Measurements from ENCODE around the gene MAP3K5. TPM values are rescaled to one million over a fixed set of nuclear protein-coding genes. Genes with fewer than 3 reads are reported as not detected.

MAP3K5 gene
- total RNA-seq, 1 donor from 2014 or later: 31.2 TPM

- H3K4me3 ChIP-seq: no peak overlapping the region
- peaks cover 37% of the 10 kb centered on the region for H3K4me1 ChIP-seq
- intact Hi-C loops (cut with DNase I): no loop called here
- no peaks in the 10 kb centered on the region for H3K36me3 ChIP-seq
- no peaks in the 10 kb centered on the region for H3K9me3 ChIP-seq
- no peak for DNase-seq (ENCODE audit: extremely low spot score in 2 of 2)
- no peak overlapping the region for H3K27ac ChIP-seq
- TF ChIP-seq POLR2A (IDR thresholded peaks at IDR 0.05) (no peak), POLR2AphosphoS5 (IDR thresholded peaks at IDR 0.05; ENCODE audit: insufficient read depth in 1 of 2, low read depth in 1 of 2) (no peak)
- TF ChIP-seq, protein P1, sequence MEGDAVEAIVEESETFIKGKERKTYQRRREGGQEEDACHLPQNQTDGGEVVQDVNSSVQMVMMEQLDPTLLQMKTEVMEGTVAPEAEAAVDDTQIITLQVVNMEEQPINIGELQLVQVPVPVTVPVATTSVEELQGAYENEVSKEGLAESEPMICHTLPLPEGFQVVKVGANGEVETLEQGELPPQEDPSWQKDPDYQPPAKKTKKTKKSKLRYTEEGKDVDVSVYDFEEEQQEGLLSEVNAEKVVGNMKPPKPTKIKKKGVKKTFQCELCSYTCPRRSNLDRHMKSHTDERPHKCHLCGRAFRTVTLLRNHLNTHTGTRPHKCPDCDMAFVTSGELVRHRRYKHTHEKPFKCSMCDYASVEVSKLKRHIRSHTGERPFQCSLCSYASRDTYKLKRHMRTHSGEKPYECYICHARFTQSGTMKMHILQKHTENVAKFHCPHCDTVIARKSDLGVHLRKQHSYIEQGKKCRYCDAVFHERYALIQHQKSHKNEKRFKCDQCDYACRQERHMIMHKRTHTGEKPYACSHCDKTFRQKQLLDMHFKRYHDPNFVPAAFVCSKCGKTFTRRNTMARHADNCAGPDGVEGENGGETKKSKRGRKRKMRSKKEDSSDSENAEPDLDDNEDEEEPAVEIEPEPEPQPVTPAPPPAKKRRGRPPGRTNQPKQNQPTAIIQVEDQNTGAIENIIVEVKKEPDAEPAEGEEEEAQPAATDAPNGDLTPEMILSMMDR (IDR thresholded peaks at IDR 0.05): no peak
- no peaks in the 10 kb centered on the region for H3K27me3 ChIP-seq
These were observed 40.7 kb downstream of the MAP3K5 start for GRCh38 chr6:136751522-136751956.

DNA sequence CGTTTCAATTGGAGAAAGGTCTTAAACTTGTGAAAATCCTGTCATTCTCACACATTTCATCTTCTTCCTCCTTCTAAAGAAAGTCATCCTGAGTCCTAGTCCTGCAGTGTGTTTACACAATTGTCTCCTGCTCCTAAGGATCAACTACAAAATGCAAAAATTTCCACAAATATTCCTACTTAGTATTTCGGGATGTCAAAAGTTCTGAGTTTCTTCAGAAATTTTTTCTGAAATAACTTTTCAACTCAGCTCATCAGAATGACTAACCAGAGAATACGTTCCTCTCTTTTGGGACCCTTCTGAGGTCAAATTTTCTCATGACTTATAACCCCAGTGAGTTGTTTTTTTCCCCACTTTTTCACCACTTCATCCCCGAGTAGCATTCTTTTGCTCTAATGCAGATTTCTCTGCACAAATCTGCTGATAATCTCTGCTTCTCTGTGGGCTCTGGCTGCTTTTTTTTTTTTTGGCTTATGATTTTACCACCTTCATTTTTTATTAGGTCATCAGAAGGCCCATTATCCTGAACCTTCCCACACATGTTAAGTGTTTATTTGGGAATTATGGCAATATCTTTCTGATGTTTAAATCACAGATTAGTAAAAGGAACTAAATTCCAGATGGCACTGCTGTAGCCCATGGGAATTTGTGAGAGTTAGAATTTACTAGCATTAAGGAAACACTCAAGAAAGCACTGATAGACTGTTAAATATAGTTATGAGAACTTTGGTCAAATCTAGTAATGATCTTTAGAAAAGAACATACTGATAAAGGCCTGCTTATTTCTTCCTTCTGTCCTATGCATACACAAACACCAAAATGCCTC is 41.4 kb downstream of the MAP3K5 start:
- Histone ChIP-seq H3K9me3 (no peaks in the 10 kb centered on the region), H3K36me3 (no peaks in the 10 kb centered on the region), H3K27me3 (no peaks in the 10 kb centered on the region), H3K27ac (no peak overlapping the region), H3K4me1 (peaks cover 37% of the 10 kb centered on the region), H3K4me3 (no peak overlapping the region)
- TF ChIP-seq POLR2AphosphoS5 (IDR thresholded peaks at IDR 0.05; ENCODE audit: insufficient read depth in 1 of 2, low read depth in 1 of 2): no peak
- no peak for TF ChIP-seq POLR2A (IDR thresholded peaks at IDR 0.05)
- TF ChIP-seq, protein P1 (IDR thresholded peaks at IDR 0.05): no peak
- intact Hi-C loops (cut with DNase I): no loop called here
- DNase-seq (ENCODE audit: extremely low spot score in 2 of 2): no peak

- no peak for TF ChIP-seq POLR2AphosphoS5 (IDR thresholded peaks at IDR 0.05; ENCODE audit: insufficient read depth in 1 of 2, low read depth in 1 of 2)
- TF ChIP-seq POLR2A (IDR thresholded peaks at IDR 0.05): no peak
- TF ChIP-seq, protein P1 (IDR thresholded peaks at IDR 0.05): no peak
- peaks cover 47% of the 10 kb centered on the region for H3K4me1 ChIP-seq
- intact Hi-C loops (cut with DNase I): no loop called here
These were observed 42.8 kb downstream of the MAP3K5 start for GRCh38 chr6:136749359-136749997.

DNA sequence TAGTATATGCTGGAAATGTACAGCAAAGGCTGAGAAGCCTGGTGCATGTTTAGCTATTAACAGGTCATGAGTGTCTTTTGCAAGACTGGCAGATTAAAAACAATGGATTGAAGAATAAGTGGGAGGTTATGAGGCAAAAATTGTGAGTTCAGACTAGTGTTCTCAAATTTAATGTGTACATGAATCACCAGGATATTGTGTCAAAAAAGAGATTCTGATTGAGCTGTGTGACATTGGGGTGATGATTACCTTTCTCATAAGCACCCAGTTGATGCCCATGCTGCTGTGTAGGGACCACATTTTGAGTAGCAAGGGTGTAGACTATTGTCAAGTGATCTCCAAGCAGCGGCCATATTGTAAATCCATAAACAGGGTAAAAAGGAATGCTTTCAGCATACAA is 44.8 kb downstream of the MAP3K5 start:
- intact Hi-C loops (cut with DNase I): no loop called here
- no peaks in the 10 kb centered on the region for H3K9me3 ChIP-seq
- no peak overlapping the region for H3K4me3 ChIP-seq
- H3K4me1 ChIP-seq: peaks cover 43% of the 10 kb centered on the region
- no peaks in the 10 kb centered on the region for H3K36me3 ChIP-seq
- TF ChIP-seq, protein P1 (IDR thresholded peaks at IDR 0.05): no peak
- DNase-seq (ENCODE audit: extremely low spot score in 2 of 2): no peak
- no peaks in the 10 kb centered on the region for H3K27me3 ChIP-seq
- no peak overlapping the region for H3K27ac ChIP-seq

More at GRCh38 chr6:136749359-136749997, 42.8 kb downstream of the MAP3K5 start:
- Histone ChIP-seq H3K9me3 (no peaks in the 10 kb centered on the region), H3K27me3 (no peaks in the 10 kb centered on the region), H3K27ac (no peak overlapping the region), H3K36me3 (no peaks in the 10 kb centered on the region), H3K4me3 (no peak overlapping the region)
- no peak for DNase-seq (ENCODE audit: extremely low spot score in 2 of 2)

GRCh38 chr6:136745300-136745699 is 47.0 kb downstream of the MAP3K5 start:
- Histone ChIP-seq H3K36me3 (no peaks in the 10 kb centered on the region), H3K4me1 (peaks cover 27% of the 10 kb centered on the region), H3K9me3 (no peaks in the 10 kb centered on the region), H3K27me3 (no peaks in the 10 kb centered on the region), H3K27ac (no peak overlapping the region), H3K4me3 (no peak overlapping the region)
- intact Hi-C loops (cut with DNase I): no loop called here
- TF ChIP-seq POLR2A (IDR thresholded peaks at IDR 0.05): no peak
- TF ChIP-seq, protein P1 (IDR thresholded peaks at IDR 0.05): no peak
- no peak for TF ChIP-seq POLR2AphosphoS5 (IDR thresholded peaks at IDR 0.05; ENCODE audit: insufficient read depth in 1 of 2, low read depth in 1 of 2)
- DNase-seq (ENCODE audit: extremely low spot score in 2 of 2): no peak

All from vagina (tissue), 2 donors.